ENCODE data around the gene CLDN11.

- TF ChIP-seq POLR2AphosphoS5 (IDR thresholded peaks at IDR 0.05; ENCODE audit: borderline replicate concordance, low read depth, low read length): no peak
- no peak for TF ChIP-seq EZH2 (IDR thresholded peaks at IDR 0.05)
- TF ChIP-seq FOXP2 (optimal IDR thresholded peaks at IDR 0.05; ENCODE audit: control extremely low read depth, extremely low read length, insufficient read depth): no peak
These were observed 29.9 kb downstream of the CLDN11 start for GRCh38 chr3:170448584-170448983.

Measured in SK-N-MC (cell line).